Right lung (tissue), 10 donors: Measurements from ENCODE around the gene SORCS1. TPM values are rescaled to one million over a fixed set of nuclear protein-coding genes. Genes with fewer than 3 reads are reported as not detected.
A peak's percentile ranks its signal among the peaks of the same experiment; 100 is the strongest.

Experiments used
- DNase-seq, 2 donors: peaks; one replicate each; pipeline ENCODE4 v3.0.0-alpha.2; 2013
- long read RNA-seq, 8 donors: transcript quantifications; one replicate each; lab custom pipeline, GENCODE V29; 2026
- polyA plus RNA-seq, 5 donors: library from polyadenylated mRNA; unstranded; fragments of 120-200 nt; gene quantifications; one replicate each; pipeline versions ENCODE4 v1.2.1 to v1.2.3, GENCODE V29; 2013; ENCODE audit warnings: inconsistent platforms in 1 of 5, low replicate concordance in 1 of 5; ENCODE audit not compliant: insufficient read length in 5 of 5, insufficient read depth in 1 of 5

SORCS1 gene
- polyA plus RNA-seq: under 1 TPM; 0.18 to 0.33 (median 0.24) TPM
- long read RNA-seq, donor 1: 0 reads
- long read RNA-seq, donor 2: 0 reads
- long read RNA-seq, donor 3: 0 reads
- long read RNA-seq, donor 4: 0 reads
- long read RNA-seq, donor 5: 0 reads
- long read RNA-seq, donor 6: 0 reads
- long read RNA-seq, donor 7, full-length matches to known transcripts: 1 of 1 reads
- long read RNA-seq, donor 7, partial matches to known transcripts: 0 of 1 reads
- long read RNA-seq, donor 7, other reads (novel, unspliced or antisense): 0 of 1 reads
- long read RNA-seq, donor 8: 0 reads

GRCh38 chr10:107163881-107164861, at the start of gene SORCS1:
SORCS1 (minus strand) TSS chr10:107164706.
- DNase-seq: peak; percentile 21 to 30

DNA sequence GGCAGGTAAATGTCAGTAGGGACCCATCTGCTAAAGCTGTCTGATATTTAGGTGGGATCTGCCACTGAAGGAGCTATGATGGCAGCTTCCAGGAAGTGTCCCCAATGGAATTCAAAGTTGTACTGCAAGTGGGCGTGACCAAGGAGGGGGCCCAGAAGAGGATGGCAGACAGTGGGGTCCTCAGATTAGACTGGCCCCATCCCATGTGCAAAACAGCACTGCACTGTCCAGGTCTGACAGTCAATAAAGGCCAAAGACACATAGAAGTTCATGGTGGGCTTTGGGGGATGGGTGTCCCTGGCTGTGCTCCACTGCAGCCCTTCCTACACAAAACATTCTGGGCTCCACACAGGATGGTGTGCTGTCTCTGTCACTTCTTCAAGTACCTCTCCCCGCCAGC, 49.8 kb upstream of the SORCS1 start:
- DNase-seq: no peak

DNA sequence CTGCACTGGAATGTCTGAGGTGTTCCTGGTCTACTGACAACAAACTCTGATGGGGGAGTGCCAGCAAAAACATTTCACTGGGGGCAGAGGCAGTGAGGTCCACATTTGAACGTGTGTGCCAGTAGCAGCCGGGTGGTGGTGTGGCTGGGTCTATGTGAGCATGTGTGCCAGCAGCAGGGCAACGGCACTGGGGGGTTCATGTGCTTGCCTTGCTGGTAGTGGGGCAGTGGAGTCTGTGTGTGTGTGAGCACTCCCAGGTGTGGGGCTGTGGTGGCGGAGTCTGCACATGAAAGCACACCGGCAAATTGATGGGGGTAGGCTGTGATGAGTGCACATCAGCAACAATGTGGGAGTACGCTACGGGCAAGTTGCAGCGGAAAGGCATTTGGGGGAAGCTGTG, 49.4 kb upstream of the SORCS1 start:
- DNase-seq: no peak

DNA sequence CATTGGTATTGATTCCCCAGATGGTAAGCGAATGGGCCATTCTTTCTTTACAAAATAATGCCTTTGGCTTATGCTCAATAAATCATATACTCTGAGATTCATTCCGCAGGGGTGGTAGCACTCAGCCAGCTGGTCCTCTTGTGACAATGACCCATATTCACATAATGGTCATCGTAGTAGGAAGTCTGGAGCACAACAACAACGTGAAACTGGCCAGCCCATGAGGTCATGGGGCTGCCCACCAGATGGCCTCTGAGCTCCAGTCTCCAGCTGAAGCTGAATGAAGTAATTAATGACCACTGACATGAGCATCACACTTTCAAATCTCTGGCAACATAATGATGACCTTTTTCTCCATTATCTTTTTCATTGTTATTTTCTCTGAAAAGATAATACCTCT, 42.3 kb upstream of the SORCS1 start:
- no peak for DNase-seq

GRCh38 chr10:107169516-107169915, 5.0 kb upstream of the SORCS1 start:
- DNase-seq: no peak

DNA sequence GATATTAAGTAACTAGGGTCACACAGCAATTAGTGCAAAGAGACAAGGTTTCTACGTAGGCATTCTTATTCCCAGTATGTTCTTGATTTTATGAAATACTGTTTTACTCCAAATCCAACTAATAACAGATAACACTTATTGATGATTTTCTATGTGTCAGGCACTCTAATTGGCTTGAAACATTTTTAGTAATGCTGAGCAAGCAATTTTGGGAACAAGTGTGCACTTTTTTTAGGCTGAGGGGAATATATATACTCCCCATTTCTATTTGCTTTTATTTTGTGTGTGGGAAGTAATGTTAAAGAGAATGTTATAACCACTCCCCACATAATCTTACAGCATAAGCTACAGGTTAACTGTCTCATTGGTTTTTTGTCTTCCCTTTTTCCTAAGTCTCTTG, 4.2 kb upstream of the SORCS1 start:
- DNase-seq: no peak

GRCh38 chr10:107166403-107166802, 1.9 kb upstream of the SORCS1 start:
- no peak for DNase-seq

DNA sequence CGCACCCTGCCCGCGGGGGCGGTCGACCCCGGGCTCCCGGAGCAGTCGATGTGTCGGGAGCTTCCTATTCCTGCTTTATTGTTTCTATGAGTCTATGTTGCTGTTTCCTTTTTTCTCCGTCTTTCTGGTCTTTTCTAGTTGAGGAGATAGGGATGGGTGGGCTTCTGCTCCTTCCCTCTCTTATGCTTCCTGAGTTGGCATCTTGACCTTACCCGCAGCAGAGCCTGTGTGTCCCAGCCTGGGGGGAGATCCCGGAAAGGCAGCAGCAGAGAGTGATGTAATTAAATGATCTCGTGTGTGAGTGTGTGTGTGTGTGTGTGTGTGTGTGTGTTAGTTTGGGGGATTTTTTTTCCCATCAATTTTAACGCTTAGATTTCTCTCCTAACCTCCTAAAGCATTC, 486 bp upstream of the SORCS1 start:
- no peak for DNase-seq

DNA sequence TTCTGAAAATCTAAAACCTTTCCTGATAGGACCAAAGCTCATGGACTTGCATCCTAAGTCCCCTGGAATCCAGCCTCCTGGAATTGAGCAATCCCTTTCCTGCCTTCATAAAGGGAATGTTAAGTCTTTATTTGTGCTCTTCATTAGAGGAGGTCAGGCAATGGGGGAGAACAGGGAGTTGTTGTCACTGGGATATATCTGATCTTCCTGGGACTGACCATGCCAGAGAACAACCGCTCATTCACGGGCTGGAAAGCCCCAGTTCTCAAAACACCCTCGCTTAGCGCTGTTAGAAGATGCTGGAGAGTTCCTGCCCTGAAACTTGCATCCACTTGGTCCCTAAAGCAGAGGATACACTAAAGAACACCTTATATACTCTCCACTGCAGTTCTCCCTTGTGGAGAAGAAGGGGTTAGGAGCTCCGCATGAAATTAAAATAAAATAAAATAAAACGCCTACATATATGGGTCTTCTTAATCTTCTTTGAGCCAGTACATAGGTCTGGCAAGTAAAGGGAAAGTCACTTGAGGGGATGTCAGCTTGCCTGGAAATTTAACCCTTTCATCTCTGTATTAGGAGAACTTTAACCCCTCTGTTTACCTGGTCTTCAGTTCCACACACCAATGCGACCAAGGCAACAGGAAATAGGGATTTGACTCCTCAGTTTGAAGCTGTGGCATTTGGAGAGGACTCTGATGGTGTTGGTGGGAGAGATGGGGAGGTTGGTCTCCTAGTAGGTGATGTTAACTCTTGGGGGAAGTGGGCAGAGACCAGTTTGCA, 1.2 kb downstream of the SORCS1 start:
- DNase-seq: no peak

DNA sequence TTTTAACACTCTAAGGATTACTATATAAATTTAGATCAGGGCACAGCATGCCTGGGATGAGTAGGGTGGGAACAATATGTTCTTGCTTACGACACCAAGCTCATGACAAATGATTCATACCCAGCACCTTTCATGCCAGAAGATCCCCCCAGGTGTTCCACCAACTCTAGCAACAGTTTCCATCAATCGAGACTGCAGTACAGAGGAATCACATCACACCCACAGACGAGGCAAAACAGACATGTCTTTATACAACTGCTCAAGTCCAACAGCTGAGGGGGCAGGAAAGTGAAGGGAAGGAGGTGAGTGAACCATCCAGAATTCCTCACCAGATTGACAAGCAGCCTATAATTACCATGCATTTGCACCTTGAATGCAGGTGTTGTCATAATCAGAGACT, 3.6 kb downstream of the SORCS1 start:
- no peak for DNase-seq

DNA sequence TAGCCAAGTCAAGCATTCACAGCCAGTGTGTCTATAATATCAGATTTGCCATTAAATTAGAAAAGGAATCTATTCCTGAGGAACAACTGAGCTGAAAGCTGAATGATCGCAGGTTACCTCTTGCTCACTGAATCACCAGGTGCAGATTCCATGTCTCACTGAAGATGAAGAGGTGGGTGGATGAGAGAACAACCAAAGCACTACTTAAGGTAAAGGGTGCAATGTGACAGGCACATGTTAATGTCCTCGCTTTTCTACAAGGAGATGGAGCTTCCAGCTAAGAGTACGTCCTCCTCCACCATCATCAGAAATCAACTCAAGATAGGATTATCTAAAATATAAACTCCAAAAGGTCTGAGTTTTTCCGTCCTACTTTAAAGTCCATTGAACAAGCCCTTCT, 4.6 kb downstream of the SORCS1 start:
- no peak for DNase-seq

- DNase-seq: no peak
These were observed 7.4 kb downstream of the SORCS1 start for GRCh38 chr10:107157071-107157470.

GRCh38 chr10:107152087-107152486, 12.4 kb downstream of the SORCS1 start:
- no peak for DNase-seq

DNA sequence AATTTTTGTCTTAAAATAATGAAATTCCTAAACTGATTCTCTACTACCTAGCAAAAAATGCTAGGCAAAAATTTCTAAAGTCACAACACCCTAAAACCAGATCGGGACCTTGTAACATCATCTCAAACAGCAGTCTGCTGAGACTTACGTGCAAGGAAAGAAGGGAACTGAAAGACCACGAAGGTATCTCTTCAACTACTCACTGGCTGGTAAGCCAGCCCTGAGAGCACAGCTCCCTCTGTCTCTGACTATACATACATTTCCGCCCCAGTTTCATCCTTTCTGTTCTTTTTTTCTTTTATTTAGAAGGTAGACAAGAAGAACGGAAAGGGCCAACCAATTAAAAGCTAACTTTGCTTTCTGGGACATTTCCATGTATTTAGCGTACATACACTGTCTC, 15.6 kb downstream of the SORCS1 start:
- no peak for DNase-seq

GRCh38 chr10:107144490-107144889, 20.0 kb downstream of the SORCS1 start:
- no peak for DNase-seq

DNA sequence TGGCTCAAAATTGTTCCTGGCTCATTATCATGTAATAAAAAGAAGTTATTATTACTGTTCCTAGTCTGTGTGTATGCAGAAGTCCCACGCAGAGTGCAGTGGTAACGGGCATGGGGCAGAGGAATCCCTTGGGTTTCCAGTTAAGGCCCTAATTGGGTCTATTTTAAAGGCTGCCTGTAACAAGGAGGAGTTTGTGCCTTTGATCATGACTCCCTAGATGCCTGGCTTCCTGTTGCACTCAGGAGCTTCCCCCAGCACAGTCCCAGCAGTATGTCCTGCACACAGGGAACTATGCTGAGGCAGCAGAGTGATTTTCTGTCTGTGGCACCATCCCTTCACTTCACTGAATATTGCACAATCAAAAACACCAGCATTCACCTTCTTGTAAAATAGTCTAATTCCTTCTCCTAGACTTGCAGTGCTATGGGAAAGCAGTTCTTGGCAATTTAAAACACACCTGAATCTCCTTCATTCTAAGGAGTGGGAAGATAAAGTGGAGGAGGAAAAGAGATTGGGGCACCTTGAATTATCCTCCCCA, 22.9 kb downstream of the SORCS1 start:
- no peak for DNase-seq

- no peak for DNase-seq
These were observed 25.3 kb downstream of the SORCS1 start for GRCh38 chr10:107139237-107139636.

DNA sequence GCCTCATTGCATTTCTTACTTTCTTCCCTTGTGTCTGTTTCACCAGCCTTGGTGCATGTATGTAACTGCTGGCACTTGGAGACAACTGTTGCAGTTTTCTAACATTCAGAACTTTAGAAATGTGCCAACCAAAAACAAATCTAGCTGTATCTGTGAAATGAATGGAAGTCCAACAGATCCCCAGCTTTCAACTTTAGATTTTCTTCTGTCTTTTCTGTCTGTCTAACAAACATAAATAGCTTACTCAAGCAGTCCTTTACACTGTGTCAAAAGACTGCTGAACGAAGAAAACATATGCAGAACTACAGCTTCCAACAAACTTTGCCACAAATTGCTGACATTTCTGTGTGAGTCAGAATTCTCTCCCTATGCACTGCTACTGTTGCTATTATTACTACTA, 30.9 kb downstream of the SORCS1 start:
- no peak for DNase-seq

GRCh38 chr10:107129000-107129399, 35.5 kb downstream of the SORCS1 start:
- DNase-seq: no peak

DNA sequence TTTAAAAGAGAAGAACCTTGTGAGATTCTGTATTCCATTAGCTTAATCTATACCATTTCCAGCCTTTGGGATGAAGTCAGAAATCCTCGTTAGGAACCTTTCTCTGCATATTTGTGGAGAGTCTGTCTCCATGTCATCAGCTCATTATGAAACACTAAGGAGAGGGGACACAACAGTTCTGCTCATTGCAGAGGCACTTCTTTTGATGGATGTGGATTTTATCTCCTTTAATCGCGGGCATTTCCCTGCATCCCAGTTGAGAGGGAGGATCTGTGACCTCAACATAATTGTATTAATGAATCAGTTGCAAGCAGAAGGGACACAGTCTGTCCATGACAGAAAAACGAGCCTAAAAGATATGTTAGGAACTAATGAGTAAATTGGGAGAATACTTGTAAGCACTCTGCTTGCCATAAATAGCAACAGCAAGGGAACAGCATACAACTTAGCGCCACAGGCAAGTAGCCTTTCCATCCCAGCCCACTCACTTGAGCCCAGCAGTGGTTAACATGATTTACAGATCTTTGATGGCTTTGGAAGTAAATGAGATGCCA, 37.9 kb downstream of the SORCS1 start:
- no peak for DNase-seq

- DNase-seq: no peak
These were observed 41.8 kb downstream of the SORCS1 start for GRCh38 chr10:107122703-107123102.

DNA sequence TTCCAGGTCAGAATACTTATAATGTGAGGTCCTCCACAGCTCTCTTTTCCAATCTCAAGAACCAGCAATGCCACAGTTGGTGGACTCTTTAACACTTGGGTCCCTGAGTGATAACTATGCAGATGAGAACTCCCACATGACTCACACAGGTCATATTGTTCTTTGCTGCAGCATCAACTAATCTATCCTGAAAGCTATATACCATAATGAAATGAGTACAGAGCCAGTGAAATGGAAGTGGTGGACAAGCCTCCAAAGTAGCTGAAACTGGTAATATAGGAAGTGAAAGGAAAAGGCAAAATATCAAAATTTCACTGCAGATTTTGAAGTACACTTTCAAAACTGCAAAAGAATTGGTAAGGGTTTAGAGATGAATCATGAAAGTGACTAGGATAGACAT, 45.6 kb downstream of the SORCS1 start:
- no peak for DNase-seq
